Measurements from ENCODE around the gene C1QTNF7.

Gene C1QTNF7

DNA sequence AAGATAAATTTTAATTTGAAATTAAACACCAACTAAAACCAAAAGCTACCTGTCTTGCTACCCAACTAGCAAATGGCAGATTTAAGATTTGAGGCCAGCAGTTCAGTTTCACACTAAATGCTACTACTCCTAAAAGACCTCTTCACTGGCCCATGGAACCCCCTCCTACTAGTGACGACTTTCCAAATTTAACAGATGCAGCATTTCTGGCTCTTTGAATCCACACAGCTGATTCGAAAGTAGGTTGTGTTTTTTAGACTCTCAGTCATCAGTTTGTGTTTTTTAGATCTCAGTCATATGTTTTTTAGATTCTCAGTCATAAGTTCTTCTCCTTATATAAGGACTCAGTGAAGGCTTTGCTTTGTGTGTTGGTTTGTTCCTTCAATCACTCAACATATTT lies 30.8 kb downstream of the C1QTNF7 start:
- no peak for DNase-seq

- no peak for DNase-seq
Measured at GRCh38 chr4:15459706-15460105, 31.9 kb downstream of the C1QTNF7 start.

DNA sequence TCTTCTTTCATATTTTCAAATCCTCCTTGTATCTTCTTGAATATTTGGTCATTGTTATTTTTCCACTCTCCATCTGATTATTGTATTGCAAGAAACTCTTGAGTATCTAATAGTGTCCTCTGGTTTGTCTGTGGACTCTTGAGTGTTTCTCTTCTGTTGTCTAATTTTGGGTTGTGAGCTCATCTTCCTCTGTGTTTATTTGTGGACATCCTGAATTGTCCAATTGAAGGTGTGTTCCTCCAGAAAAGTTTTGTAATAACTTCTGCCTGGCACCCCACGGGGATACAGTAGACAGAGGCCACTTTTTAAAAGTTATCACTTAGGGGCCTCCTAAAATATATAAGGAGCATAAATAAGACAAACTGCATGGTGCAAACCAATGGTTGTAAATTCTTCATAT lies 38.8 kb downstream of the C1QTNF7 start:
- DNase-seq = no peak

- peak in 1 of 2 donors; percentile 42 for DNase-seq
Measured at GRCh38 chr4:15469402-15470127, 41.7 kb downstream of the C1QTNF7 start, which contains the start of gene CC2D2A. CC2D2A (plus strand) TSS chr4:15469882; CDS start chr4:15475933, 6,051 bp downstream.

GRCh38 chr4:15470128-15470475 lies 42.3 kb downstream of the C1QTNF7 start:
- no peak for DNase-seq

GRCh38 chr4:15476396-15476795 lies 48.6 kb downstream of the C1QTNF7 start:
- no peak for DNase-seq

DNA sequence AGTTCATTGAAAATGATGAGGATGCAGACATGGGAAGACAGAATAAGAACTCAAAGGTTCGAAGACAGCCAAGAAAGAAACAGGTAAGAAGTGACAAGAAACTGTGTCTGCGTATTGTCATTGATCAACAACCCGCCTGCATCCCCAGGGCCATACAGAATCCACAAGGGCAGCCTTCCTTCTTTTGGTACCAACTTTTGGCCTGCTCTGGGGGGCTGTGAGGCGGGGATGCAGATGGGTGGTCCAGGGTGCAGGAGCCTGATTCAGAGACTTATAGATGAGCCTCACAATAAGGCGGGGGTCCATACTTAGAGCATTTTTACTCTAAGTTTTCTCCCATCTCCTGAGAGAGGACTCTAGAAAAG lies 50.9 kb downstream of the C1QTNF7 start:
- no peak for DNase-seq

- DNase-seq = peak in 1 of 2 donors; percentile 63
Measured at GRCh38 chr4:15479089-15479912, 51.5 kb downstream of the C1QTNF7 start.

DNA sequence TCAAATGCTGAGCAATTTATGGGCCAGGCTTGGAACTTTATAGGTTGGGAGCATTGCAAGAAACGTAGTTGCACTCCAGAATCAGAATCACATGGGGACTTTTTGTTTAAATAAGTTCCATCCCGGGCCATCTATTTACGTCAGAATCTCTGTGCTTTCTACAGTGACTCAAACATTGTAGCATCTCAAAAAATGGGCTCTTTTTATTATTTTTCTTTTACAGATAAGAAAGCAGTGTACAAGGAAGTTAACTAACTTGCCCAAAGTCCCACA lies 52.0 kb downstream of the C1QTNF7 start:
- DNase-seq = no peak

DNA sequence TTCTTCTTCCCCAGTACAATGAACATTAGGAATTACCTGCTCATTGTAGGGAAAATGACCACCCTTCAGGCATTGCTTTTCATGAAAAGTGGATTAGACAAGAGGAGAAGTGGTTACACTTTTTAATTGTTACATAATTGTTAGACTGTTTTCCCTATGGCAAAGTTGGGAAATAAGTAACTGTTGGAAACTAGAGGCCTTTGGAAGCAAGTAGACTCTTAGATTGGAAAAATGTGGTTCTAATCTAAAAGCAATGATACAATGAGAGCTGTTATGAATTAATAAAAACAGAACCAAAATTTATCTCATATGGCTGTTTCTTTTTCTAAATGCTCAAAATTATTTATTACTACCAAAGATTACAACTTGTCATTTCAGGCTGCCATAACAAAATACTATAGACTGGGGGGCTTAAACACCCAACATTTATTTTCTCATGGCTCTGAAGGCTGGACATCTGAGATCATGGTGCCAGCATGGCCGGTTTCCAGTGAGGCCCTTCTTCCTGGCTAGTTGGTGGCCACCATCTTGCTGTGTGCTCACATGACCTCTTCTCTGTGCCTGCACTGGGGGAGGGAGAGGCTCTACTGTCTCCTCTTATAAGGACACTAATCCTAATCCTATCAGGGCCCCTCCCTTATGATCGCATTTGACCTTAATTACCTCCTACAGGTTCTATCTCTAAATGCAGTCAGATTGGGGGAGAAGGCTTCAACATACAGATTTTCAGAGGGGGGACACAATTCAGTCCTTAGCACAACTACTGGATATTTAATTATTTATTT lies 54.3 kb downstream of the C1QTNF7 start:
- no peak for DNase-seq

DNA sequence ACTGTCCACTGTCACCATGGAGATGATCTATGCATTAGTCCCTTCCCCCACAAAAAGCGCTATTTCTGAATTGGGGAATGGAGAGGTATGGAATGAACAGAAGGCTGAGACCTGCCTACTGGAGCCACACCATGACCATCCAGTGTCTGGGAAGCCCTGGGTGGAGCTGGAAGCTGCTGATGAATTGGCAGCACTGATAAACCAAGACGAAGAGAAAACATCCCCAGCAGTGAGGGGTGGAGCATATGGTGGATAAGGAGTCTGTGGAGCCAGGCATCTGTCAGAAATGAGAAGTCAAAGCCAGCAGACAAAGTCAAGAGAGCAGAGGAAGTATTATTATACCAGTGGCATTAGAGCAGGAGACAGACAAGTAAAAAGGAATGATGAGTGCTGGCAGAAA lies 55.0 kb downstream of the C1QTNF7 start:
- DNase-seq = no peak

DNA sequence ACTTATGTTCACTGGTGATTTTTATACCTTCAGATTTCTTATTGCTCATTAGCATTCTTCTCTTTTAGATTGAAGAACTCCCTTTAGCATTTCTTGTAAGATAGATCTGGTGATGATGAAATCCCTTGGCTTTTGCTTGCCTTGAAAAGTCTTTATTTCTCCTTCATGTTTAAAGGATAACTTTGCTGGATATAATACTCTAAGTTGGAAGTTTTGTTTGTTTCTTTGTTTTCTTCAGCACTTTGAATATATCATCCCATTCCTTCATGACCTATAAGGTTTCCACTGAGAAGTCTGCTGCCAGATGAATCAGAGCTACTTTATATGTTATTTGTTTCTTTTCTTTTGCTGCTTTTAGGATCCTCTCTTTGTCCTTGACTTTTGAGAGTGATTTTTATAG lies 60.3 kb downstream of the C1QTNF7 start:
- no peak for DNase-seq

DNA sequence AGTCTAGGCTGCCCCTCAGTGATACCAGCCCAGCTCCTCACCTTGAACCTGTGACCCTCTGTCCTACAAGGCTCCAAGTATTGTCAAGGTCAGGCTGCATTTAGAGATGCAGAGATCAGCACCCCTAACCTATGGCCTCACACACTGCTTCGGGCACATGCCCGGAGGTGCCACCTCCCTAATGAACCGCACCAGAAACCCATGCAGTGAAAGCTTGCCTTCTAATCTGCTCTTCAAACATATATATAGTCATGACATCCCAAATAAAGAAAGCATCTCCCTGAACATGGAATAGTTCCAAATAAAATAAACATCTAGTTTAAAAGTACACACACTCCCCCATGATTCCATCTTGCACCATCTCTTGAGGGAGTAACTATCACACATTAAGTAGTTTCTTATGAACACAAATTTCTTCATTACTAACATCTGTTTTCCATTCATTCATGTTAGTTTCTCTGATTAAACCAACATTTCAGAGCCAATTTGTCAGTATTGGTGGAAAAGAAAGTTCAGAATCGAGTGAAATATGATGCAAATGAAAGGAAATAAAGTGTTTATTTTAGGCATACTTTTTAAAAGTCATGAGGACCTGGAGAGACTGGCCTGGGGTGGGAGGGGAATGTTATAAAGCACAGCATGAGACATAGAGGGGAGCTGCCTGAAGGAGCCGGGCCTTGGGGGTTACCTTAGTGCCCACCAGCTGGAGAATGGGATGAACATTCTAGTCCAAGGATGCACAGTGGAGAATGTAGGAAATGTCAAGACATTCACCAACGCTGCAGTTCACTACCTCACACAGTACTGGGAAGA lies 61.0 kb downstream of the C1QTNF7 start:
- DNase-seq = no peak

DNA sequence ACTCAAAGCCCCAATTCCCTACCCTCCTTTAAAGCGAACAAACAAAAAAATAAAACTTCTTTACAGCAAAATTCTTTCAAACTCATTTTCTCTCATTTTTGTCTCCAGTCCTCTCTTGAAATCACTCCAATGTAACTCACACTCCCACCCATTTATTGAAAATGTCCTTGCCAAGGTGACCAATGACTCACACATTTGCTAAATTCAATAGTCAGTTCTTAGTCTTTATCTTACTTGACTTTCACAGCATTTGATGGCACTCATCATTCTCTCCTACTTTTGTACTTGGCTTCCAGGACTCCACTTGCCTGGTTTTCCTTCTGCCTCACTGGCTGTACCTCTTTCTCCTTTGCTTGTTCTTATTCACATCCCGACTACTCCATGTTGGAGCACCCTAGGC lies 61.7 kb downstream of the C1QTNF7 start:
- DNase-seq = no peak

- DNase-seq = no peak
Measured at GRCh38 chr4:15493411-15493810, 65.6 kb downstream of the C1QTNF7 start.

DNA sequence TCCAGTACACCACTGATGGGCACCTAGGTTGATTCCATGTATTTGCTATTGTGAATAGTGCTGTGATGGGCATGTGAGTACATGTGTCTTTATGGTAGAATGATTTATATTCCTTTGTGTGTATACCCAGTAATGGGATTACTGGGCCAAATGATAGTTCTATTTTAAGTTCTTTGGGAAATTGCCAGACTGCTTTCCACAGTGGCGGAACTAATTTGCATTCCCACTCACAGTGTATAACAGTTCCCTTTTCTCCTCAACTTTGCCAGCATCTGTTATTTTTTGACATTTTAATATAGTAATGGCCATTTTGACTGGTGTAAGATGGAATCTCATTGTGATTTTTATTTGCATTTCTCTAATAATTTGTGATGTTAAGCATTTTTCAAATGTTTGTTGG lies 67.8 kb downstream of the C1QTNF7 start:
- DNase-seq = peak; percentile 40 to 58

Data from inflammatory macrophage treated with lipopolysaccharide for 1 hour (primary cell).